ENCODE results near the gene TRIM47. TPM values are rescaled to one million over a fixed set of nuclear protein-coding genes. Genes with fewer than 3 reads are reported as not detected.
"Not testable (repeated sequence)": the region's sequence is repeated elsewhere in the genome, so short reads cannot be mapped to it uniquely, and the experiment has no call there.

TRIM47 gene
- total RNA-seq, 1 donor from 2014 or later, result 36.9 TPM

DNA sequence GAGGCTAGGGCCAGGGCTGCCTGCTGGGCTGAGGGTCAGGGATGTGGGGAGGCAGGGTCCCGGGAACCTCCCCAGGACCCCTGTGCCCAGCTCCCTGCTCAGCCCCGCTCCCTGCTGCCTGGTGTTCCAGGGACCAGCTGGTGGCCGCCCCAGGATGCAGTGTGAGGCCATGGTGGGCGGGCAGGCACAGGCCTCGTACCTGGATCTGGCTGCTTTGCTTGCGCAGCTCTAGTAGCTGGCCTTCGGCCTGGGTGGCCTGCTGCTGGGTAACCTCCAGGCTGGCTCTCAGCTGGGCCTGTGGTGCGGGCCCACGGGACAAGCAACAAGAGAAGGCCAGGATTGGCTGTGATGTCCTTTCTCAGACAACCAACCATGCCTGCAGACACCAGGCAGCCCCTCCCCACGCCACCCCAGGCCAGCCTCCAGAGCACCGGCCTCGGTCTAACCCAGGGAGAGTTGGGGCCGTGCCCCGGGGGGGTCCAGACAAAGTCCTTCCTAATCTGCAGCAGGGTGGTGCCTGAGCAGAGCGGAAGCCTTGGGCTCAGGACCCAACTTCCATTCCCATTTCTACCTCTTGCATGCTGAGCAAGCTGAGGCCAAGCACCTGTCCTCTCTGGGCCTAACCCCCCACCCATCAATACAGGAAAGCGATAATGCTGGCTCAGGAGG is 14.3 kb upstream of the TRIM47 start:
- DNase-seq (ENCODE audit: low read depth), result no peak

DNA sequence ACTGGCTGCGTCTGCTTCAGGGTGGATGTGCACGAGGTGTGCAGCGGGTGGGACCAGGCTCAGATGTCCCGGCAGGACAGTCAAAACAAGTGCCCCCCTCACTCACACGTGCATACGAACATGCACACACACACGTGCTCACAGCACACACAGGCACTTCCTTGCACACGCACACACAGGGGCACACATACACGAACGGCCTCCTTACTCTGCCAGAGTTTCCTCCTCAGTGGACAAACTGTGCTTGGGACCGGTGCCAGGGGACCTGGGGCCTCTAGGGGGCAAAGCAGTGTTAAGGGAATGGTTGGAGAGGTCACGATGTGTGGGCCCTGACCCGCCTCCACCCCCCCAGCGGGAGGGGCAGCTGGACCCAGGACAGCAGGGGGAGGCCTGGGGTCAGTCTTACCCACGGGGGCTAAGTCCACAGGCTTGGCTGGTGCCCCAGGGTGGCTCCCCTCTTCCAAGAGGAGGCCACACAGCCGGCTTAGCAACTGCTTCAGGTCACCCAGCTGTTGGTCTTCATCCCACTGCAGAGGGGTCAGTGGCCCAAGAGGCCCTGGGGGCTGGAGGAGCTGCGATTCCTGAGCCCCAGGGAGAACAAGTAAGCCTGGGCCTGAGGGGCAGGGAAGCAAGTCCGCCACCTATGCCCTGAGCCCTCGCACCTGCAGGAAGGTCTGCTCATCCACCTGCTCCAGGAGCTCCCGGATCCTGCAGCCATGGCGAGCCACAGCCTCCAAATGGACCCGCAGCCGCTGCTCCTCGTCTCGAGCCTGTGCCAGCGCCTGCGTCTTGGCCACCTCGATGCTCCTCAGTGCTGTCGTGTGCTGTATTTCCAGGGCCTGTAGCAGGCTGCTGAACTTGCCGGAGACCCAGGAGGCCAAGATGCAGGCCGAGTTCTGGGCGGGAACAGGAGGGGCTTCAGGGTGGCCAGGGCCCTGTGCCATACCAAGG is 13.5 kb upstream of the TRIM47 start:
- no peak for DNase-seq (ENCODE audit: low read depth)

DNA sequence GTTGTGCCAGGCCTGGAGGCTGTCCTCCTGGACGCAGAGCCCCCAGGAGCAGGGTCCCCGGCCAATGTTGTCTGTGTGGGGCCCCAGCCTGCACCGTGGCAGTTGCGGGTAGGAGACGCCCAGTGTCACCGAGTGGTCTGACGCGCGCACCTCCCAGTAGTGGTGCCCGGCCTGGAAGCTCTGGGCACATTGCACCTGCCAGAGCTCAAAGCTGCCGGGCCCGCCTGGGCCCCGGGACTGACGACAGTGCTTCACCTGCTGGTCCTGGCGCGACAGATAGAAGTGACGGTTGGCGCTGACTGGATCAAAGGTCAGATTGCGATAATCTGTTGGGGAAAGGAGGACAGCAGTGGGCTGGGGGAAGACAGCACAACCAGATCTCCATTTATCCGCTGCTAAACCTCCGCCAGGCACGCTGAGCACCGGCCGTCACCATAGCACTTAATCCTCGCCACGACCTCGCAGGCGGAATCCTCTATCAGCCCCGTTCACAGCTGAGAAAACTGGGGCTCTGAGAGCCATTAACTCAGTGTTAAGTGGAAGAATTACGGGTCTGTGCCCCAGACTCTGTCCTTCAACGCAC is 12.7 kb upstream of the TRIM47 start:
- no peak for DNase-seq (ENCODE audit: low read depth)

DNA sequence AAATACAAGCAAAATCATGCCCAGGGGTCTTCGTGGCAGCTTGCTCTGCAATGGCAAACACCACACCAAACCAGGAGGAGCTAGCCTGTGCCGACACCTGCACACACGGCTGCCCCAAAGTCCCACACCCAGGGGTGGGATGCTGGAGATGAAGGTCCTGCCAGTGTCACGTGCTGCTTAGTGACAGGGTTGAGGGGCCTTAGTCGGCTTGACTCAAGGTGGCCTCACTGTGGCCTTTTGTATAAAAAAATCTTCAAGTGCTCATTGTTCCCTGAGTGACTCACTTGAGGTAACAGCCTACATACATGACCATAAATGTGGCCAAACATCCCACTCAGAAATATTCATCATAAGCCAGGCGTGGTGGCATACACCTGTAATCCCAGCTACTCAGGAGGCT is 11.1 kb upstream of the TRIM47 start:
- peak; percentile 12 for DNase-seq (ENCODE audit: low read depth)

DNA sequence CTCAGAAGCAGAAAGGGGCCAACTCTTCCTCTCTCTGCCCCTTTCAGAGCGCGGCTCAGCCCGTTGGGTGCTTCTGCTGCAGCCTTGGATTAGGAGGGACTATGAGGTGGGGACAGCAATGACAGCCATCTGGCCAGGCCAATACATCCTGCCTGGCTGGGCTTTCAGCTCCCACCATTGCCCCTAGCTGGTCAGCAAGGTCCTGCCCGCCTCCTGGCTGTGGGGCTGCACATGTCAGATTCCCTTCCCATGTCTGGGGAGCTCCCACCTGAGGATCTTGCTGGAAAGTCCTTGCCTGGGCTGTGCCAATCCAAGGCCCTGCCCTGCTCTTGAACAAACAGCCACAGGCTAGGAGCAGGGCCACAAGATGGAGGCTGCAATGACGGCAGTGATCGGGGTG is 10.1 kb upstream of the TRIM47 start:
- DNase-seq (ENCODE audit: low read depth), result no peak

DNA sequence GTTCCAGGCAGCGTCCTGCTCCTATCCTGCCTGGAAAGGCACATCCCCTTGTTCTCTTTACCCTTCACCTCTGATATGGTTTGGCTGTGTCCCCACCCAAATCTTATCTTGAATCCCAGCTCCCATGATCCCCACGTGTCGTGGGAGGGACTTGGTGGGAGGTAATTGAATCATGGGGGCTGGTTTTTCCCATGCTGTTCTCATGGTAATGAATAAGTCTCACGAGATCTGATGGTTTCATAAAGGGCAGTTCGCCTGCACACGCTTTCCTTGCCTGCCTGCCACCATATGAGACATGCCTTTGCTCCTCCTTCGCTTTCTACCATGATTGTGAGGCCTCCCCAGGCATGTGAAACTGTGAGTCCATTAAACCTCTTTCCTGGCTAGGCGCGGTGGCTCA is 7.5 kb upstream of the TRIM47 start:
- not testable (repeated sequence) for DNase-seq (ENCODE audit: low read depth)

DNA sequence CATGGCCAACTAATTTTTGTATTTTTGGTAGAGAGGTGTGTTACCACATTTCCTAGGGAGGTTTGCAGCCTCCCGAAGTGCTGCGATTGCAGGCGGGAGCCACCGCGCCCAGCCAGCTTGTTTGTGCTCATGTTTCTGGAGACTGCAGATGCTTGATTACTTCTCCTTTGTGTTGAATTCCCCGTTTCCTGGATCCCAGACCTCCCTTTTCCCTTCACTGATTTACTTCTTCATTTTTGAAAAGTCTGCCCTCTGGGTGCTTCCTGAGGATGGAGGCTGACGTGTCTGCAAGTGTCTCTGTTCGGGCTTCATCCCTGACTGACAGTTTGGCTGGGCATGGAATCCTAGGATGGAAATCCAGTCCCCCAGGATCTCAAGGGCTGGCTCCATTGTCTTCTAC is 7.0 kb upstream of the TRIM47 start:
- no peak for DNase-seq (ENCODE audit: low read depth)

DNA sequence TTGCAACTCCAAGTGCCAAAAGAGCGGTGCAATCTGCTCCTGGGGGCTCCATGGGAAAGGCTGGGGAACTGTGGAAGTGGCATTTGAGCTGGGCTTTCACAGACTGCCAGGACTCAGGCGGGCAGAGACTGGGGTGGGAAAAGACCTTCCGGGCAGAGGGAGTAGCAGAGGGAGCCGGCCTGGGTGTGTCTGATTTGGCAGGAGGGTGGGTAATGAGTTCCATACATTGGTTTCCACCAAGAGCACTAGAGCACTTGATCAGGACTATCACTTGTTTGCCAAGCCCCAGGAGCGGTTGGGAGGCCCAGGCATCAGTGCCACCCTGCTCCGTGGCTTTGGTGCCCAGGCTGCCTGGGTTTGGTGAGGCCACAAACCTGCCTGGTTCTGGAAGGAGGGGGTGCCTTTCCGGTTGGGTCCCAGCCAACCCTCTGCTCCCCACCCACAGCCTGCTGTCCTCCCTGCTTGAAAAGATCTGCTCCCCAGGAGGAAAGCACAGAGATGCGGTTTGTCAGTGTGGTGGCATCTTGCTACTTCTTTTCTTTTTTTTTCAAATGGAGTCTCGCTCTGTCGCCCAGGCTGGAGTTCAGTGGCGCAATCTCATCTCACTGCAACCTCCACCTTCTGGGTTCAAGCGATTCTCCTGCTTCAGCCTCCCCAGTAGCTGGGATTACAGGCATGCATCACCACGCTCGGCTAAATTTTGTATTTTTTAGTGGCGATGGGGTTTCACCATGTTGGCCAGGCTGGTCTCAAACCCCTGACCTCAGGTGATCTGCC is 3.5 kb upstream of the TRIM47 start:
- DNase-seq (ENCODE audit: low read depth), result no peak

DNA sequence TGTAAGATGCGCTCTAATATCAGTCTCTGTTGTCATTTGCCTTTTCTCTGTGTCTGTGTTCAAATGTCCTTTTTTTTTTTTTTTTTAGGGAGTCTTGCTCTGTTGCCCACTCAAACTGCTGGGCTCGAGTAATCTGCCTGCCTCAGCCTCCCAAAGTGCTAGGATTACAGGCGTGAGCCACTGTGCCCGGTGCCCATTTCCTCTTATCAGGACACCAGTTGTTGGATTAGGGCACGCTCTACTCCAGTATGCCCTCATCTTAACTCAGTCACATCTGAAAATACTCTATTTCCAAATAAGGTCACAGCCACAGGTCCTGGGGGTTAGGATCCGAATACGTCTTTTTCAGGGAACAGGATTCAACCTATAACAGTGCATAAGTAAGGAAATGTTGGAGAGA is 1.9 kb upstream of the TRIM47 start:
- no peak for DNase-seq (ENCODE audit: low read depth)

DNA sequence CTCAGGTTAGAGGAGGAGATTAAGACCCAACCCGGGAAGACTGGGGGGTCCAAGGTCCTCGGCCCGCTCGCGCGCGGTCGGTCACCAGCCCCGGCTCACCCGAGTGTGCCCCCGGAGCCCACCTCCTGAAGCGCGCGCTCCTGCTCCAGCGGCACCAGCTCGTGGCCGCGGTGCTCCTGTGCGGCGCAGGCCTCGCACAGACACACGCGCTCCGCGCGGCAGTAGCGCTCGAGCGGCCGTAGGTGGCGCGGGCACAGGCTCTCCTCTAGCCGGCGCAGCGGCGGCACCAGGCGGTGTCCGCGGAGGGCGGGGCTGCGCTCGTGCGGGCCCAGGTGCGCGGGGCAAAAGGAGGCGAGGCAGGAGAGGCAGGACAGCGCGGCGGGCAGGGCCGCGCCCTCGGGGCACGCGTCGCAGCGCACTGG is 618 bp downstream of the TRIM47 start:
- no peak for DNase-seq (ENCODE audit: low read depth)

DNA sequence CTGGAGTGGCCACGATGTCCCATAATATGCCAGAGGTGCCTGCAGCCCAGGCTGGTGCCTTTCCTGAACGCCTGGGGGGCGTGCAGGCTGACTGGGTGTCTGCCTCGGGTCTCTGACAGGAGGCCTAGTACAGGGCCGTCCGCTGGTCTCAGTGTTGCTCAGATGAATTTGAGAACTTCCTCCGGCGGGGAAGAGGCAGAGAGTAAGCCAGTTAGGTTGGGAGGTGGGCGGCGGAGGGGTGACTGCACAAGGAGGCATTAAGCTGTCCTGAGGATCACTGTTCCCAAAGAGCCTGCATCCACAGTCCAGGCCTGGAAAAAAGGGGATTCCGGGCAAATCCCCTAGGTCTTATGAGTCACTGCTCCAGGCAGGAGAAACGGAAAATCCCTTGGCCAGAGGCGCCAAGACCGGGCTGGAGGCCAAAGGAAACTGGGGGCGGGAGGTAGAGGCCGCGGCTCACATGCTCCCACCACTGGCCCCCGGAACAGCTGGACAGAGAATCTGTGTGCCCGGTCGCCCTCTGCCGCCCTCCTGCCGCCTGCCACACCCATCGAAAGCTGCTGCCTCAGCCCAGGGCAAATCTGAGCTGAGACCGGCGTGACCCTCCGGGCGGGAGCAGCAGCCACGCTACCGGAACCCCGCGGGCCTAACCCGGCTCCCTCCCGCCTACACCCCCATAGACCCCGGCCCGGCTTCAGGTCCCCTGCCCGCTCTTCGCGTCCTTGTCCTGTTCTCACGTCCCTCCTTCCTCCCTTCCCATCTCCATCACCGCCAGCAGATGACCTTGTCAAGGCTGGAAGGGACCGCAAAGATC is 1.2 kb downstream of the TRIM47 start:
- DNase-seq (ENCODE audit: low read depth), result peak; percentile 94

DNA sequence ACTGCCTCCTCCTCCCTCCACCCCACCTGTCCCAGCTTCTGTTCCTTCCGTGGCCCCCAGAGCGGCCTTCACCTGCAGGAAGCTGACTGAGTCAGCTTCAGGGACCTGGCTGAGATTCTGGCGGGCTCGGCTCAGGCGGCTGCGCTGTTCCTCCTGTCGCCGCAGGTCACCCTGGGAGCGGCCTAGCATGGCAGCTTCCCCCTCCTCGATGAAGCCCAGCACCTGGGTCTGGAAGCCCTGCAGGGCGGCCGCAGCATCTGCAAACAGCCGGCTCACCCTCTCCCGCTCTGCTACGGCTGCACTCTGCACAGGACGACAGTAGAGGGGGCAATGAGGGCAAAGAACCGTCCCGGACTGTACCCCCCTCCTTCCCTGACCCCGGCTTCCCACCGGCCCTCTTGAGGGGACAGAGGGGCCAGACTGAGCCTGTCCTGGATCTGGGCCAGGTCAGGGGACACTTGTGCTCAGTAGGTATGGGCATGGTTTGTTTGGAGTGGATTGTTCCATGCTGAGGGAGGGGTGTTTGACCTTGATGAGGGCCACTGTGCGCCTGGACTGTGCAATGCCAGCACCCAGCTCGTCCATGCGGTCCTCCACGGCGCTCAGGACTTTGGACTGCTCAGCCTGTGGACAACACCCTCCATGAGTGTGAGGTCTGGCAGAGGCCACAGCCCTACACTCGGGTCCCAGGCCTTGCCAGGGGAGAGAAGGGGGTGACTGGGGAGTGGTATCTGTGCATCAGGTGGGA is 2.0 kb downstream of the TRIM47 start:
- DNase-seq (ENCODE audit: low read depth), result peak; percentile 28

DNA sequence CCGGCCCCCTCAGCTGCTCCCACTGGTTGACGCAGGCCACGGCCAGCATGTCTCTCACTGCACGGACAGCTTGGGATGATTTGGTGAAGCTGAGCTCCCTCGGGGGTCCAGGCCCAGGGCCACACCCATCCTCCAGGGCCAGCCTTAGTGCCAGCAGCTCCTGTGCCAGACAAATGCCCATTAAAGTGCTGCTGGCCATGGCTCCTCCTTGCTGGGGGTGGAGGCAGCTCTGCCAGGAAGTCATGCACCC is 2.5 kb downstream of the TRIM47 start:
- DNase-seq (ENCODE audit: low read depth), result peak; percentile 82

DNA sequence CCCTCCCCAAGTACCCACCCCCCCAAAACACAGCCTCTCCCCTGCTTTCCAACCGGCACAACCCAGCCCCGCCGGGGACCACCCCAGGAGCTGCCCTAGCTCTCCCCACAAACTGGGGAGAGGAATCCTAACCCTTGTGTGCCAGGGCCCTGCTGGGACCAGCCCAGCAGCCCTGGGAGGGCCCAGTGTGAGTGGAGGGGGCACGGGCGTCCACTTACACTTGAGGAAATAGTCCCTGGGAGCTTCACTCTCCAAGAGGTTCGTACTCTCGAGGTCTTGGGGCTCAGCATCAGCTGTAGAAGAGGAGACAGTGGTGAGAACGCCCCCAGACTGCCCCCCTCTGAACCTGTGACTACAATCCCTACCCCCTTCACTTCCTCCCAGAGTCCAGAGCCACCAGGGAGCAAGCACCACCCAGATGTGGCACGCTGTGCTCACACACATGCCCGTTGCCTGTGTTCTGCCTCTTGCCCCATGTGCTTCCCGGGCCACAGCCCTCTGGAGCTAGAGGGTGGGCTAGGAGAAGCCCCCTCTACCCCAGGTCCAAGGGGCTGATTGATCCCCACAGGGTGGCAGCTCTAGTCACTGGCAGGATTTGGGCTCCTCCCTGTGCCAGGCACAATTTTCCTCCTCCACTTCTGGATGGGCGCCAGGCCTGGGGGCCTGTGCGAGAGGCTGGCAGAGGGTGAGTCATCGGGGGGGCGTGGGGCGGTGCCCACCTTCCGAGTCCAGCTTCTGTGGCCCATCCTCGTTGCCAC is 3.0 kb downstream of the TRIM47 start:
- DNase-seq (ENCODE audit: low read depth), result no peak

DNA sequence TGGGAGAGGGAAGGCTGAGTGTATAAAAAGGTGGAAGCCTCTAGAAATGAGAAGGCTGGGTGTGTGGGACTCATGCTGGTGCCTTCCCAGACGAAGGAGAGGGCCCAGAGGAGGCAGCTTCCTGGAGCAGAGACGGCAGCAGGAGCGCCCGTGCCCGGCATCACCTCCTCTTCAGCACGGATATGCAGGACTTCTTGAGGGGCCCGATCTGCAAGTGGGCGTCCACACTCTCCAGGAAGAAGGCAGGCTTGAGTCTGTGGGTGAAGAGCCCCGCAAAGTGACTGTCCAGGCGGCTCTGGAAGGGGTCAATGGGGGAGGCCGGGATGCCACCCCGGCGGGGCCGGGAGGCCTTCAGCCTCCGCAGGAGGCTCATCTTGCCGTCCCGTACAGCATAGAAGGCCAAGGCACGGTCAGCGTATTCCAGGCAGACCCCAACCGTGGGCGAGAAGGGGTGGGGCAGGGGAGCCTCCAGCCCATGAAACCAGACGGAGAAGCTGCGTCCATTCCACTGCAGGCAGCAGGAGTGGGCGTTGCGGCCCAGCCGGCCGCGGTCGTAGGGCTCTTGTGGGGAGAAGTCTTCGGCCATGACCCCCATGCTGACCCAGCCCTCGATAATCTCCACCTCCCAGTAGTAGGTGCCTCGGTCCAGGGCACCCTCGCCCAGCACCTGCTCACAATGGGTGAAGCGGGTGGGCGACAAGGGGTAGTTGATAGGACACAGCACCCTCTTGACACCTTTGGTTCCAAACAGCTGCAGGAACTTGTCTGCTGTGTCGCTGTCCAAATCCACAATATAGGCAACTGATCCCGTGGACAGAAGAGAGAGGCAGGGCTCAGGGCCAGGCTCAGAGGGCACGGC is 3.8 kb downstream of the TRIM47 start:
- no peak for DNase-seq (ENCODE audit: low read depth)

DNA sequence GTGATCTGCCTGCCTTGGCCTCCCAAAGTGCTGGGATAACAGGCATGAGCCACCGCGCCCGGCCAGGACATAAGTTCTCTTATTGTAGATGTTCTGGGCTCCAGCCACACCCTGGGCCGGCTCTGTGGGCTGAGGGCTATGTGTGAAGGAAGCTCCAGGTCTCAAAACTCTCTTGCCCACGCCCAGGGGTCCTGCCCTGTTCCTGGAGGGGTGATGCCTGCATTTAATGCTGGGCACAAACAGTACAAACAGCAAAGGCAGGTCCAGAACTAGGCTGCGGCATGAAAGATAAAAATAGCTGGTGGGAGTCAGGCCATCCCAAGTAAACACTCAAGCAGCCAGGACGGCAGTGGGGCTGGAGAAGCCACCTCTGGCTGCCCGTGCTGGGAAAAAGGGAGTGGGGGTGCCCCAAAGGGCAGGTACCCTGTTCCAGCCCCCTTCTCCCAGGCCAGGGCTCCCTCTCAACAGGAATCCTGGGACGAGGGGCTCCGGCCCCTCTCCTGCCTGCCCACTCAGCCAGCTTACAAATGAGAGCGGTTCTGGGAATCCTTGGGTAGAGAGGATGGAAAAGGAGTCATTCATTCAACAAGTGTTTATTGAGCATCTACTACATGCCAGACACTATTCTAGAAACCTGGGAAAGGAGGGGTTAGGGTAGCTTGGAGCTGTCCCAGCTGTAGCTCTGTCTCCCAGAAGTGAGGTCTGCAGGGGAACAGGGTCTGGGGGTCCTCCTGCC is 4.6 kb downstream of the TRIM47 start:
- no peak for DNase-seq (ENCODE audit: low read depth)

DNA sequence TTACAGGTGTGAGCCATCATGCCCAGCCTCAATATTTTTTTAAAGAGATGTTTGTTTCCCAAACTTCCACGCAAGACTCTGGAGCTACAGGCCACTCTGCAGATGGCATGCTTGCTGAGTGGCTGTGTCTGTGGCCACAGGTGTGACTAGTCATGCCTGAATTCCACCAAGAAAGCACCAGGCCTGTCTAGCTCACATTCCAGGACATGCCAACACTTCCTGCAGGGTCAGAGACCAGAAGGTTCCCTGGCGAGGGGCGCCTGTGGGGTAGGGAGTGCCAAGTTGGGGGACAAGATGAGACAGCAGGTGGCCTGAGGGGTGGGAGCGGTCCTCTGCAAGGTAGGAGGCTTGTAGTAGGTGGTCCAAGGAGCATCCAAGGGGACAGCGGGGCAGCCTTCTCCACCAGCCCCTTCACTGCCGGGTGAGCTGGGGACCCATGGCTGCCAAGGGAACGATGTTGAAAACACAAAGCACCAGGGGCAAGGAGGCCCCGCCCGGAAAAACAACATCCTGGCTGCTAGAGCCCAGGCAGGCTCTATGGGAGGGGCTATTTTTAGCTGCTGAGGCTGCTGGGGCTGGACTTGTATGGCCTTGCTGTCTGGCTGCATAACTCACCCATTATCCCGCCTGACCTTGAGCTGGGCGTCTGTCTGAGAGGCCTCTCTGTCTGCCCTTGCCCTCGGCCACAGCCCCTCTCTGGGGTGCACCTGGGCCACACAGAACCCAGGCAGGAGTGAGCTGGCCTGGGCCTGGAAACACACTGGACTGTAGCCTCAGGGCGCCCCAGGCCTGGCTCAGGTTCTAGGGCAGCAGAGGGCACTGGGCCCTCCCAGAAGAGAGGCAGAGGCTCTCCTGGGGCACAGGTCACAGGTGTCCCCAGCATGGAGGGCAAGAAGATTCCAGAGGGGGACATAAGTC is 5.7 kb downstream of the TRIM47 start:
- peak; percentile 67 for DNase-seq (ENCODE audit: low read depth)
